ENCODE measurements around the gene MMRN2. TPM values are rescaled to one million over a fixed set of nuclear protein-coding genes. Genes with fewer than 3 reads are reported as not detected.

The MMRN2 gene
- total RNA-seq, 1 donor from 2014 or later, result 0.08 TPM

DNA sequence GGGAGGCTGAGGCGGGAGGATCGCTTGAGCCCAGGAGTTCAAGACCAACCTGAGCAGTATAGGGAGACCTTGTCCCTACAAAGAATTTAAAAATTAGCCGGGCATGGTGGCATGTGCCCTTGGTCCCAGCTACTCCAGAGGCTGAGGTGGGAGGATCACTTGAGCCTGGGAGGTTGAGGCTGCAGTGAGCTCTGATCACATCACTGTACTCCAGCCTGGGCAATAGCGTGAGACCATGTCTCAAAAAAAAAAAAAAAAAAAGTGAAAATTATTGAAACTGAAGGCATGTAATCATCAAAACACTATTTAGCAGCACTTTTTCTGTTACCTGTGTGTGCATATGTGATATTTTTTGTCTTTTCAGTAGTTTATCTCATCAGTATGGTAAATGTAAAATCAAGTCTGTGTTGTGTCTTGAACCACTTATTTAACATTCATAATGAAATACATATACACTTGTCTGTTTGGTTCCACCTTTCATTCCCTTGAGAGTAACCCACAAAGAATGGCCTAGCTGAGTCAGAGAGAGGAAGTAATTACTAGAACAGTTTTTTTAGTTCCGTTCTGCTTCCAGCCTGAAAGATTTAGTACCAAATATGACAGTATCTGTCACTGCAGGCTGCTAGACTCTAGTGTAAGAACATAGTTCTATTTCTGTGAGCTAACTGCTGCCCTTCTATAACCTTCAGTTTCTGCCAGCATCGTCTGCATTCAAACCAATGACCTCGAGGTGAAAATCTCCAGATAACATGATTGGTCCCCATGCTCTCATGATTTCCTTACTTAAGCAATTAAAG is 68.6 kb downstream of the MMRN2 start:
- TF ChIP-seq, protein P1, sequence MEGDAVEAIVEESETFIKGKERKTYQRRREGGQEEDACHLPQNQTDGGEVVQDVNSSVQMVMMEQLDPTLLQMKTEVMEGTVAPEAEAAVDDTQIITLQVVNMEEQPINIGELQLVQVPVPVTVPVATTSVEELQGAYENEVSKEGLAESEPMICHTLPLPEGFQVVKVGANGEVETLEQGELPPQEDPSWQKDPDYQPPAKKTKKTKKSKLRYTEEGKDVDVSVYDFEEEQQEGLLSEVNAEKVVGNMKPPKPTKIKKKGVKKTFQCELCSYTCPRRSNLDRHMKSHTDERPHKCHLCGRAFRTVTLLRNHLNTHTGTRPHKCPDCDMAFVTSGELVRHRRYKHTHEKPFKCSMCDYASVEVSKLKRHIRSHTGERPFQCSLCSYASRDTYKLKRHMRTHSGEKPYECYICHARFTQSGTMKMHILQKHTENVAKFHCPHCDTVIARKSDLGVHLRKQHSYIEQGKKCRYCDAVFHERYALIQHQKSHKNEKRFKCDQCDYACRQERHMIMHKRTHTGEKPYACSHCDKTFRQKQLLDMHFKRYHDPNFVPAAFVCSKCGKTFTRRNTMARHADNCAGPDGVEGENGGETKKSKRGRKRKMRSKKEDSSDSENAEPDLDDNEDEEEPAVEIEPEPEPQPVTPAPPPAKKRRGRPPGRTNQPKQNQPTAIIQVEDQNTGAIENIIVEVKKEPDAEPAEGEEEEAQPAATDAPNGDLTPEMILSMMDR (IDR thresholded peaks at IDR 0.05; ENCODE audit: insufficient read depth, low read length, poor library complexity, severe bottlenecking), result no peak
- DNase-seq (ENCODE audit: low read depth), result peak; percentile 19
- H3K27me3 ChIP-seq (ENCODE audit: control insufficient read depth, insufficient read depth, low read length), result no peaks in the 10 kb centered on the region
- H3K36me3 ChIP-seq (ENCODE audit: control insufficient read depth, insufficient read depth, low read length), result no peaks in the 10 kb centered on the region
- H3K4me3 ChIP-seq (ENCODE audit: low read depth, low read length), result no peak overlapping the region

Other genes with a start within 250 kb of the MMRN2 start
- gene BMPR1A, start 201.0 kb downstream of the MMRN2 start, total RNA-seq, result 22.1 and 38.1 TPM in 2 replicates
- 0.21 TPM in 1 of 2 replicates, not detected in the other for gene SNCG, start 984 bp upstream of the MMRN2 start, total RNA-seq
- gene ADIRF, start 10.9 kb upstream of the MMRN2 start, total RNA-seq, result 0.41 TPM in 1 of 2 replicates, not detected in the other
- not detected in 2 replicates for gene FAM25A, start 62.7 kb upstream of the MMRN2 start, total RNA-seq
- 91.9 and 94.5 TPM in 2 replicates for gene GLUD1, start 137.2 kb upstream of the MMRN2 start, total RNA-seq
- 17.9 and 26.4 TPM in 2 replicates for gene SHLD2, start 137.6 kb upstream of the MMRN2 start, total RNA-seq